ENCODE results near the gene SCD5. TPM values are rescaled to one million over a fixed set of nuclear protein-coding genes. Genes with fewer than 3 reads are reported as not detected.

SCD5 gene
- total and polyA plus RNA-seq, 2 of the 4 experiments (the other 2 are of a cell fraction): 12.4 to 13.5 TPM

- H2BK20ac ChIP-seq (ENCODE audit: low read depth, low read length): no peak overlapping the region
- POLR2A ChIA-PET (ENCODE audit: unreplicated experiment): no interaction called here
- DNase-seq: peak; percentile 19
These were observed 94.4 kb downstream of the SCD5 start for GRCh38 chr4:82704156-82704555.

More at GRCh38 chr4:82704156-82704555, 94.4 kb downstream of the SCD5 start:
- H3K4me3 ChIP-seq (ENCODE audit: insufficient read depth, low read depth, low read length): no peak overlapping the region
- peaks cover 8 to 10% of the 10 kb centered on the region in 2 experiments; a peak in 2 of 4 replicates for H3K79me1 ChIP-seq (ENCODE audit: low read depth in 1 of 2, low read length in 2 of 2)
- CTCF ChIA-PET: interaction anchor here (0.8 to 1.4 kb wide), 2 partner anchors 9 to 18 kb away, joined by 3 to 4 read pairs; no protein-coding TSS in a partner anchor
- TF ChIP-seq RCOR1 (IDR thresholded peaks at IDR 0.05; ENCODE audit: insufficient replicate concordance, low read length) (no peak), CEBPB (IDR thresholded peaks at IDR 0.05; ENCODE audit: low read depth, low read length) (peak; percentile 33; the same call in 1 of the 2 replicates)
- H3K23ac ChIP-seq (ENCODE audit: low read depth, low read length): no peak overlapping the region
- no peak overlapping the region for H3K4ac ChIP-seq (ENCODE audit: low read depth, low read length)
- H2AFZ ChIP-seq (replicated peaks; ENCODE audit: low read length, poor library complexity): no peak overlapping the region
- peaks cover 4% of the 10 kb centered on the region; the same call in 1 of the 2 replicates for H4K20me1 ChIP-seq (ENCODE audit: insufficient read depth, low read length)
- no peak overlapping the region for H2AK5ac ChIP-seq (ENCODE audit: low read depth, low read length)
- no peak overlapping the region for H3K4me2 ChIP-seq (ENCODE audit: low read depth, low read length)
- H3K14ac ChIP-seq (replicated peaks; ENCODE audit: low read depth, low read length): no peak overlapping the region
- H2BK5ac ChIP-seq (ENCODE audit: low read depth, low read length, poor library complexity, severe bottlenecking): no peak overlapping the region
- no peak overlapping the region for H2BK15ac ChIP-seq (ENCODE audit: low read depth, low read length)
- H2BK120ac ChIP-seq (ENCODE audit: low read depth, low read length): no peak overlapping the region
- H3K27me3 ChIP-seq (ENCODE audit: control insufficient read depth, insufficient read depth, low read length): no peaks in the 10 kb centered on the region
- no peak overlapping the region for H2AK9ac ChIP-seq (replicated peaks; ENCODE audit: low read depth, low read length, poor library complexity)
- dilution Hi-C loops (cut with HindIII; ENCODE audit: low sequenced_read_pairs, unreplicated experiment): no loop called here
- intact Hi-C loops (cut with micrococcal nuclease): no loop called here
- no peaks in the 10 kb centered on the region; the same call in 1 of the 2 replicates for H3K9me1 ChIP-seq (ENCODE audit: insufficient read depth, low read length)
- no peak overlapping the region for H3K18ac ChIP-seq (ENCODE audit: low read depth, low read length)
- peaks cover 1% of the 10 kb centered on the region; the same call in 1 of the 2 replicates for H3K36me3 ChIP-seq (ENCODE audit: control insufficient read depth, insufficient read depth, low read length)
- no peak overlapping the region for H3K27ac ChIP-seq (ENCODE audit: insufficient read depth, low read length)
- no peak overlapping the region for H4K8ac ChIP-seq (ENCODE audit: low read depth in 2 of 2, low read length in 2 of 2)
- 100% methylated on average over 1 of the region's 6 CpGs; no CpG with 5 or more reads in 1 of the 2 experiments for WGBS, 2 experiments (ENCODE audit: extremely low coverage in 2 of 2, insufficient read length in 1 of 2)
- H3K9ac ChIP-seq (ENCODE audit: low read depth, low read length): no peak overlapping the region
- no peak overlapping the region for H4K91ac ChIP-seq (ENCODE audit: insufficient read depth, low read depth, low read length)
- 0 out of 2 replicates have a peak, but pooled peaks cover 5% of the 10 kb centered on the region for H3K4me1 ChIP-seq (ENCODE audit: control insufficient read depth, insufficient read depth, low read length)
- H4K5ac ChIP-seq (ENCODE audit: low read depth, low read length): no peak overlapping the region
- peak; percentile 32 for ATAC-seq (ENCODE audit: low read depth)
- in situ Hi-C loops (cut with MboI; ENCODE audit: low sequenced_read_pairs): no loop called here
- H3K9me3 ChIP-seq (ENCODE audit: control insufficient read depth, insufficient read depth, low read length): no peaks in the 10 kb centered on the region
- H3K56ac ChIP-seq (ENCODE audit: extremely low read depth, insufficient read depth, low read length): no peak overlapping the region
- no TSS peak for BruUV-seq (replicated peaks)

Data from IMR-90 (cell line).